Activated T-cell treated with anti-CD3 and anti-CD28 coated beads for 1 hour (primary cell): ENCODE data around the gene DHRS2.
"Not testable (repeated sequence)": the region's sequence is repeated elsewhere in the genome, so short reads cannot be mapped to it uniquely, and the experiment has no call there.

Experiments used
- DNase-seq: peaks from one replicate; pipeline ENCODE4 v3.0.0-alpha.2; 2020; ENCODE audit warnings: low read depth

Gene DHRS2

DNA sequence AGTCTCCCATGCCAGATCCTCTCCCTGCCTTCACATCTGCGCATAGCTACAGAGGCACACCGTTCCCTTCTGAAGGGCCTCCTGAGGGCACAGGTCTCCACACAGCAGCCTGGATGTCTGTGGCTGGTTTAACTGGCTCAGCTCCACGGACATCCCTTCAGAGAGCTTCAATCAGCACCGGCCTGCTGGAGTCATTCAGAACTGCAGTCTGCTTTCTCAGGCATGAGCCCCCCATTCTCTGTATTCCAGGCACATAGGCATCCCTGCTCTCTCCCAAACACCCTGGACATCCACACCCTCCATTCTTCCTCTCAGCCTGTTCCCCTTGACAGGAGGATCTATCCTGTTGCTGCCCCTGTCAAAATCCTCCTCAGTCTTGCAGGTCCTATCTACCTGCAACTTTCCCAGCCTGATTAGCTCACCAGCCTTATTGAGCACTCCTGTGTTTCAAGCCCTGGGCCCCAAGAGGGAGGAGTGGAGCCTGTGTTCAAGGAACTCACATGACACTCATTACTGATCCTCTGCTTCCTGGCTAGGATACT, 2.9 kb upstream of the DHRS2 start:
- DNase-seq: no peak

DNA sequence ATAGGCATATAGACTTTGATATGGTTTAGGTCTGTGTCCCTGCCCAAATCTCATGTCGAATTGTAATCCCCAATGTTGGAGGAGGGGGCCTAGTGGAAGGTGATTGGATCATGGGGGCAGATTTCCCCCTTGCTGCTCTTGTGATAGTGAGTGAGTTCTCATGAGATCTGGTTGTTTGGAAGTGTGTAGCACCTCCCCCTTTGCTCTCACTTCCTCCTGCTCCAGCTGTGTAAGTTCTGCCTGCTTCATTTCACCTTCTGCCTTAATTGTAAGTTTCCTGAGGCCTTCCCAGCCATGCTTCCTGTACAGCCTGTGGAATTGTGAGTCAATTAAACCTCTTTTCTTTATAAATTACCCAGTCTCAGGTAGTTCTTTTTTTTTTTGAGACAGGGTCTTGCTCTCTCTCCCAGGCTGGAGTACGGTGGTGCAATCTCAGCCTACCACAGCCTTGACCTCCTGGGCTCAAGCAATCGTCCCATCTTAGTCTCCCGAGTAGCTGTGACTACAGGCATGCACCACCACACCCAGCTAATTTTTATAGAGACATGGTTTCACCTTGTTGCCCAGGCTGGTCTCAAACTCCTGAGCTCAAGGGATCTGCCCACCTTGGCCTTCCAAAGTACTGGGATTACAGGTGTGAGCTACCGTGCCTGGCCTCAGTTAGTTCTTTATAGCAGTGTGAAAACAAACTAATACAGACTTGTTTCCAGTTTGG, 1.3 kb upstream of the DHRS2 start:
- not testable (repeated sequence) for DNase-seq

DNA sequence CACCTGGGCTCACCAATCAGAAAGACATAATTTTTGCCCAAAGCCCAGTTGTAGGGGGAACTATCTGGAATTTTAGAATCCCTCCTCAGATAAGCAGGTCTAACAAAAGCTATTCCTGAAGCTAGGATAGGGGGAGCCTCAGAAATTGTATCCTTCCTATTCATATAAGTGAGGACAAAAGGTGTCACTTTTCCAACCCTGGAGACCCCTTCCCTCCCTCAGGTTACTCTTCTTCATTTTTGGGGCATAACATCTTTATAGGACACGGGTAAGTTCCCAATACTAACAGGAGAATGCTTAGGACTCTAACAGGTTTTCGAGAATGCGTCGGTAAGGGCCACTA, 1.1 kb downstream of the DHRS2 start:
- not testable (repeated sequence) for DNase-seq

DNA sequence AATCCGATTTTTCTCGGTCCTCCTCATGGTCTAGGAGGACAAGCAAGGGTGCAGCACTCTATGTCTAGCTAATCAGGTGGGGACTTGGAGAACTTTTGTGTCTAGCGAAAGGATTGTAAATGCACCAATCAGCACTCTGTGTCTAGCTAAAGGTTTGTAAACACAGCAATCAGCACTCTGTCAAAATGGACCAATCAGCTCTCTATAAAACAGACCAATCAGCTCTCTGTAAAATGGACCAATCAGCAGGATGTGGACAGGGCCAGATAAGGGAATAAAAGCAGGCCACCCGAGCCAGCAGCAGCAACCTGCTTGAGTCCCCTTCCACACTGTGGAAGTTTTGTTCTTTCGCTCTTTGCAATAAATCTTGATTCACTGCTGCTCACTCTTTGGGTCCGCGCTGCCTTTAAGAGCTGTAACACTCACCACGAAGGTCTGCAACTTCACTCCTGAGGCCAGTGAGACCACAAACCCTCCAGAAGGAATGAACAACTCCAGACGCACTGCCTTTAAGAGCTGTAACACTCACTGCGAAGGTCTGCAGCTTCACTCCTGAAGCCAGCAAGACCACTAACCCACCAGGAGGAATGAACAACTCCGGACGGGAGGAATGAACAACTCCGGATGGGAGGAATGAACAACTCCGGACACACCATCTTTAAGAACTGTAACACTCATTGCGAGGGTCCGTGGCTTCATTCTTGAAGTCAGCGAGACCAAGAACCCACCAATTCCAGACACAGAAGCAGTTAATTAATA, 1.7 kb downstream of the DHRS2 start:
- DNase-seq: not testable (repeated sequence)

DNA sequence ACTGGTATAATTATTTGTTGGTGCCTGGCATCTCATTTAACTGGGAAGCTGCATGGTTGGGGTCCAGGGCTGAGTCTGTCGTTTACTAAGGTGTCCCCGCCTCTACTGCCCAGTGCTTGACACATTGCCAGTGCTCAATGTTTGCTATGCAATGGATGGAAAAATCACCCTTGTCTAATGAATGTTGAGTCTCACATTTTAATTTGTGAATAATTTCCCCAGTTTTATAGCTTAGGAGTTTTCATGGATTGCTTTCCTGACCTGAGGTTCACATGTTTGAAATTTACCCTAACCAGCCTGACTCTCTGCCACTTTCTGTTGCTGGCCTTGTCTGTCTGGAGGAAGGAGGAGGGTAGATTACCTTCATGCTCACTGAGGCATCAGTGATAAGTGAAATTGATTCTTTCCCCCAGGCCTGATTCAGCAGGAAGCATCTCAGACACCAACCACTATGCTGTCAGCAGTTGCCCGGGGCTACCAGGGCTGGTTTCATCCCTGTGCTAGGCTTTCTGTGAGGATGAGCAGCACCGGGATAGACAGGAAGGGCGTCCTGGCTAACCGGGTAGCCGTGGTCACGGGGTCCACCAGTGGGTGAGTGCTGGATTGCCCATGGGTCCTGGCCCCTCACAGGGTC, 2.4 kb downstream of the DHRS2 start:
- no peak for DNase-seq

DNA sequence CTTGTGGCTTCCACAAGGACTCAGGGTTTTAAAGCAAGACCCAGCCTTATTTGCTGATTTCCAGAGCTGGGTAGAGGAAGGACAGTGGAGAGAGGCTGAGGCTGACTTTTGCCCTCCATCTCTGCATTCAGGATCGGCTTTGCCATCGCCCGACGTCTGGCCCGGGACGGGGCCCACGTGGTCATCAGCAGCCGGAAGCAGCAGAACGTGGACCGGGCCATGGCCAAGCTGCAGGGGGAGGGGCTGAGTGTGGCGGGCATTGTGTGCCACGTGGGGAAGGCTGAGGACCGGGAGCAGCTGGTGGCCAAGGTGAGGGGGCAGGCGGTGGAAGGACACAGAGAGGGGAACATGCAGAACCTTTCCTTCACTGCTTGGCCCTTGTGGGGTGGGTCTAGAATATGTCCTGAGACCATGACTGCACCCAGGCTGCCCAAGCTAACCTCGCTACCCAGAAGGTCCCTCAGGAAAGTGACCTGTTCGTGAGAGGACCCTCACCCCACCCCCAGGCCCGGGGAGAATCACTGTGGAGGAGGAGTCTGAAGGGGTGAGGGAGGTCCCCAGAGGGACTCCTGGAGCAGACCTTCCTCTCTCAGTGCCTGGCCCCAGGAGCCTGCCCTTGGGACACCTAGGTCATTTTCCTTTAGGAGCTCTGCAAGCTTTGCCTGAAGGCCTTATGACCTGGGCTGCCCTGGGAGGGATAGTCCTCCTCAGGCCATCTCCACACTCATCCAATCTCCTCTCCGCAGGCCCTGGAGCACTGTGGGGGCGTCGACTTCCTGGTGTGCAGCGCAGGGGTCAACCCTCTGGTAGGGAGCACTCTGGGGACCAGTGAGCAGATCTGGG, 3.1 kb downstream of the DHRS2 start:
- no peak for DNase-seq

DNA sequence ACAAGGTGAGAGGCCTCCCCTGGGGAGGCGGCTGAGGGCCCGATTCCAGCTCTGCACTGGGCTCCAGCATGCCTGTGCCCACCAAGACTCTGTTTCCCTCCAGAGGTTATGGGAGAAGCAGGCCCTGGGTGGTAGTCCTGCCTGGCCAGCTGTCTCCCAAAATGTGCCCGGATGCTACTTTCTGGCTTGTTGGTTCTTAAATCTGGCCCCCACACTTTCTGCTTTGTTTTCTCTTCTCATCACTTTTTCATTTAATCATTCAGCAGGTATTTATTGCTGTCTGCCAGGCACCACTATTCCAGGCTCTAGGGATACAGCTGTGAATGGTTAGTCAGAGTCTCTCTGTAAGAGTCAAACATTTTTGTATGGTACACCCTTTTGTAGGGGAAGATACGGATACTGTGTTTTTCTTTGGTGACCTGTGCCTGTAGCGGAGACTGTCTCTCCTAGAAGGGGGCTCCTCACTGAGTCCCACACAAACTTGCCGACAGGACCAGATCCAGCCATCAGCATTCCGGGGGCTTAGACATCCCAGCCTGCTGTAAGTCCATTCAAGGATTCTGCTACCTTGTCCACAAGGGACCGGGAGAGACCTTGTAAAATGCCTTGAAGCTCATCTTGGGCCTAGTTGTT, 3.8 kb downstream of the DHRS2 start:
- no peak for DNase-seq

DNA sequence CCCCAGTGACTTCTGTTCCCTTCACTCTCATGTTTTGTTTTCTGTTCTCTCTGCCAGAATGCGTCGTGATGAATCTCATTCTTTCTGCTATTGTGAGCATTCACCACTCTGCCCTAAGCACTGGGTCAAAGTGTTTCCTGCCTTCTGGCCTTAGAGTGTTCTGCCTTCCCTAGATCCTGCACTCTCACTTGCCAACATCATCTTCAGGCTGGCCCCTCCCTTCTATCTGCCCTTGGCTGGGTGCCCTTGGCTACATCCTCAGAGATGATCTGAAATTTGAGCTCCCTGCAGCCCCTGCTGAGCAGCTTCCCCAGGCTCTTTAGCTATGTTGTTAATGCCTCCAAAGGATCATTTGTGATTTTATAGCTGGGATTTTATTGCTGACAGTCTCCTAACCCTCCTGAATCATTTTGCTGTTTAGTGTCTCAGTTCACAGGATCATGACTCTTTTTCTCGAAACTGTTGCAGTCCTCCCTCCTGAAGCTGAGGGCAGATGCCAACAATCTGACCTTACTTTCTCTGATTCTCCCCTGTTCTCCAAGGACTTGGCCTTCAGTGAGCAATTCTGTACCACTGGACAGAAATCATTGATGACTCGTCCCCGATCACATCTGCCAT, 4.5 kb downstream of the DHRS2 start:
- no peak for DNase-seq

DNA sequence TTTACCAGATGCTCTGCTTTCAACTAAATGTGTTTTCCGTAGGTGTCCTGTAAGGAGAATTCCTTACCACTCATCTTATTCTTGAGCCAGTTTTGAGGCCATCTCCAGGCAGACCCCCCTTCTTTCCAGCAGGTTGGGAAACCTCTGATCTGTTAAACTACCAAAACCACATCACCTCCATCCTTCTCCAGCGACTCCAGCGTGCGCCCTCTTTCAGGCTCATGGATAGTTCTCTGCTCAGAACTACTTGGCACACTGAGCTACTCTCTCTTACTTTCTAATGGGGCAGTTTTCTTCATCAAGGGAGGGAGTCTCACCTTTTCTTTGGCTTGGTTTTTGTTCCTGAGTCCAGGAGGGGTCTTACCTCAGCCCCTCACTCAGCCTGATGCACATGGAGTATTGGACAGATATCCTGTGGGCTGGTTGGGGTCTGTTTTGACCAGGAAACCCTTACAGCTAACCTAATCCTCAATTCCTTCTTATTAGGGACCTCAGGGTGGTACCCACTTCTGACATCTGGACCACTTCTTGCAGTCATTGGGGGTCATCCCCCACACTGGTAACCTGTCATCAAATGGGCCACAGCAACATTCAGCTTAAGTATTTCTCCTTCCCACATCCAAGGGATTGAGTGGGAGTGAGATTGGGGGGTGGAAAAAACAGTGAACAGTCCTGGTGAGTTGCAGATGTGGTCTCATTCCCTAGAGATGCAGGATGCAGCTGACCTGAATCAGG, 5.2 kb downstream of the DHRS2 start:
- no peak for DNase-seq

DNA sequence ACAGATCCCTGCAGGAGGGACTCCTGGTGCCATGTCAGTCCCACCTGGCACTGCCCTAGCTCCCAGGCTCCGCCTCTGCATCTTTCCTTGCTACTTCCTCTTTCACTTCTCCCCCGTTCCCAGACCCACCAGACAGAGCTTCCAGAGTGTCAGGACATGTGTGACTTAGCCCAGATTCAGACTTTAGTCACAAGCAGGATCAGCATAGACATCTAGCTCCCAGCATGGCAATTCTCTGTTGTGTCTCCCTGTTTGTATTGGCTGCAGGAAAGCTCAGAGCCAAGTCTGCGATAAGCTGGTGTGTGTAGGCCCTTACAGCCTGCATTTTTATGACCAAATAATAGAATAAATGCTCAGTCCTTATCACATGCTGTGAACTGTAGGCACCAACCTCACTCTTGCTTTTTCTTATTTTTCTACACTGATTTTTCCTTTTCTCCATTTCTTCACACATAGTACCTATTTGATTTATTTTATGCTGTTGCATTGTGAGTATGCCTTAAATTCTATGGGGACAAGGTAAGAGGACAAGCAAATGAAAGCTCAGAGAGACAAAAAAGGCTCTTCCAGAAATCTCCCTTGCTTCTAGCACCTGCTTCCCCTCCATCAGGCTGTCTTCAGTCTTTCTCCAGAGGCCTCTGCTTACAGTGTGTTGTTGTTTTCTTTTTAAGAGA, 5.9 kb downstream of the DHRS2 start:
- DNase-seq: no peak

DNA sequence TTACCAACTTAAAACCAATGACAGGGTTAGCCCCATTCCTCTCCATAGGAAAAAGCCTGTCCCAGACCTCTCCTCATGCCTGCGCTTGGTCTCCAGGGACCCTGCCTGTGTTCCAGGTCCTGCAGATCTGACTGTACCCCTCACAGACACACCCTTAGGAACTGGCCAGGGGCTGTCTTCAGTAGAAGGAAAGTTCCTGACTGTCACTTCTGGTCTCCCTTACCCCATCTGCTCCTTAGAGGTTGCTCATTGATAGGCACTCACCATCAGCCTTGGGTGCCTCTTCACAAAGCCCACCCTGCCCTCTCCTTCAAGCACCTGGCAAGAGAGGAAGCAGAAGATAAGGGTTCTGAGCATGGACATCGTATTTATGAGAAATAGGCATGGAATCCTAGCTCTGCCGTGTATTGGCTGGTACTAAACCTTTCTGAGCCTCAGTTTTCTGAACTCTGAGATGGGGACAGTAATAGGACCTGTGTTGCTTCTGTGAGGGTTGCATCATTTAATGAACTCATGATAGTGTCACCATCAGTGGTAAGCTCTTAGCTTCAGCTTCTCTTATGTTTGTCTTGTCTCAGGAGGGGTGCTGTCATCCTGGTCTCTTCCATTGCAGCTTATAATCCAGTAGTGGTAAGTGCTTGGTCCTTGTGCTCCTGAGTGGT, 7.5 kb downstream of the DHRS2 start:
- DNase-seq: no peak

DNA sequence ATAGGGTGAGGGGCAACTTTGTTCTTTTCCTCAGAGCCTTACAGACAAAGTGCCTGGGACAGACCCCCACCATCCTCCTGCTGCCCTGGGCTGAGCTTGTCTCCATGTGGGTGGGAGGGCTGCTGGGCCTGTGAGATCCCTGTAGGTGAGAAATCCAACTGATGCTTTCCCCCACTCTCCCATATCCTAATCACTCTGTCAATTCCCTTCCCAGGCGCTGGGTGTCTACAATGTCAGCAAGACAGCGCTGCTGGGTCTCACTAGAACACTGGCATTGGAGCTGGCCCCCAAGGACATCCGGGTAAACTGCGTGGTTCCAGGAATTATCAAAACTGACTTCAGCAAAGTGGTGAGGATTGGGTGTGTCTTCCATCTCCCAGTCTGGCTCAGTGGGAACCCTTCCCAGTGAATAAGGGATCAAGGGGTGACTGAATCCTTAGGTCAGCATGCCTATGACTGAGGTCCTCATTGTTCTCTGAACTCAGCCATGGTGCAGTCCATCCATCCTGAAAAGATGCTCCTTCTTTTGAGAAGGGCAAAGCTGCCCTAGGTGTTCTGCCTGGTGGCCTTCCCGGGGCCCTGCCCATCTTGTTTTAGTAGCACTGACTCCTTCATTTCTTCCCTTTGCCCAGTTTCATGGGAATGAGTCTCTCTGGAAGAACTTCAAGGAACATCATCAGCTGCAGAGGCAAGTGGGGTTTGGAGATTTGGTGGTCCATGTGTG, 8.2 kb downstream of the DHRS2 start:
- no peak for DNase-seq

DNA sequence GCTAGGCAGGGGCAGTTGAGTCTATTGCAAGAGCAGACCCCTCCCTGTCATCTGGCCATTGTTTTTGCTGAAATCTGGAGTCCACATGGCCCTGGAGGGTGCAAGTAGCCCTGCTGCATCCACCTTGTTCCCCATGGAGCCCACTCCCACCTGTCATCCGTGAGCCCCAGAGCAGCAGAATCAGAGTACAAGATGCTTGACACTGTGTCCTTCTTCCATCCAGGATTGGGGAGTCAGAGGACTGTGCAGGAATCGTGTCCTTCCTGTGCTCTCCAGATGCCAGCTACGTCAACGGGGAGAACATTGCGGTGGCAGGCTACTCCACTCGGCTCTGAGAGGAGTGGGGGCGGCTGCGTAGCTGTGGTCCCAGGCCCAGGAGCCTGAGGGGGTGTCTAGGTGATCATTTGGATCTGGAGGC, 8.8 kb downstream of the DHRS2 start:
- DNase-seq: no peak

DNA sequence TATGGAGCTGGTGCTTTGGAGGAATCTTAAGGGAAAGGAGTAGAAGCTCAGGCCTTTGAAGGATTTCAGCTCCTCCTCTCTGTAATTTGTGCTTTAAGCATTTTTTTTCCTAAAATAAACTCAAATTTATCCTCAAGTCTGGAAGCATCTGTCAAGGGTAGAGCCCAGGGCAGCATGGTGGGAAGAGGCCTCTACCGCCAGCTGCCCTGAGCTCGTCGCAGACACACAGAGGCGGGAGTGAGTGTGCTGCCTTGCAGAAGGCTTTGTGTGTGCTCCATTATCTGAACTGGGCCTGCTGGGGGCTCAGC, 9.3 kb downstream of the DHRS2 start:
- no peak for DNase-seq

DNA sequence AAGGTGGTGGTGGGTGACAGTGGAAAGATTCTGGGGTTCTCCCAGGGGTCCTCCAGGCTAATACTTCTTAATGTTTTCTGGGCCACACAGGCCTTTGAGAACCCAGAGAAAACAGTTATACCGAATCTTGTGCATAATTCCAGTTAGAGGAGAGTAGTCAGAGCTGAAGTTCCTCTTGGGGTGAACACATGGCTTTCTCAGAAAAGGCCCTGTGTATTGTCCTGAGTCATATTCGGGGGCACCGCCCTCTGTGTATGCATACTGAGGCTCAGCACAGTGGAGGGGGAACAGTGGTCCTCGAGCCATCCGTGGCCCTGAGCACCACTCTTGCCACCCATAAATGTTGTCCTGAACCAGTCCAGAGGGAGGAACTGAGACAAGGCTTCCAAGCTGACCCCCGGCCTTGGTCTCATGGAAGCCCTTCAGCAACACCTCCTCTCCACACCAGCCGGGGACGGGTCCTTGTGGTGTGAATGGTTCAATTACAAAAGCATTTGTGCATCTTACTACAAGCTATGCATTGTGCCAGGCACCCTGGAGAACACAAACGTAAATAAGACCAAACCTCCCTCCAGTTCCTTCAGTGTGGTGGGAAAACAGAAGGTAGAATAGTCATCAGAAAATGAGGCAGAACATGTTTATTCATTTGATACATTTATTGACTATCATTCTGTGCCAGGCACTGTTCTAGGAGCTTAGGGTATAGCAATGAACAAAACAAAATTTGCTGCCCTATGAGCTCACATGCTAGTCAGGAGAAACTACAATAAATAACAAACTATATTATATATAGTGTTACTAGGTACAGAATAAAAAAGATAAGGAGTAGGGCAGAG, 9.9 kb downstream of the DHRS2 start:
- no peak for DNase-seq

DNA sequence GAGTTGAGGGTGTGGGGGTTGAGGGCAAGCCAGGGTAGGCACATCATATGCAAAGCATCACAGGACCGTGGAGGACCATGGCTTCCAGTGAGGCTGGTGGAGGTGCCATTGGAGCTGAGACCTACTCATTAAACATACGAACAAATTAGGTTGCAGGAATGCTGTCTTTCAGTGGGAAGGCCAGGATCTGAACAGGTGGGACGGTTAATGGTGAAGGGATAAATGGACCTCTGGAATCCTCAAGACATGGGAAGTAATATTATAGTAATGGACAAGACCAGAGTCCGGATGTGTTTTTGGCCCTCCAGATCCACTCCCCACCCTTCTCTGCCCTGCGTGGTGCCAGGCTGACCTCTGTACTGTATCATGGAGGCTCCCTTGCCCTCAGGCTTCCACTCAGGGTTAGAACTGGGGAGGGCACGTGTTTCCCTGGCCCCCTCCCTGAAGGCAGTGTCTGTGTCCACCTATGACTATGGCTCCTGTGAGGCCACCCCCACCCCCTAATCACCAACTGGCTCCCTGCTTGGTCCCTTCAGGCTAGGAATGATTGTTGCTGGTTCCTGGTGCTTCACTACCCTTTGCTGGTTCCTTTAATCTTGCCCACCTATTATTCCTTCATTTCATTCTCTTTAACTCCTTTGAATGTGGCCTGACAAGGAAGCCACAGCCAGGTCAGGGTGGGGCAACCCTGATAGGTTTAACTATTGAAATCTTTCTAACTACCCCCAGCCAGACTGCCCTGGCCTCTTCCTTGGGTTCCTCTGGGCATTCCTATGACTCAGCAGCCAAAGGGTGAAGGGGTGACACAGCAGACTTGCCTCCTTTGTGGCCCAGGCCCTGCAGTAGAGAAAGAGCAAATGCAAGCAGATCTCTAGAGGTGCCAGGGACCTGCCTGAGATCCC, 10.7 kb downstream of the DHRS2 start:
- DNase-seq: no peak

DNA sequence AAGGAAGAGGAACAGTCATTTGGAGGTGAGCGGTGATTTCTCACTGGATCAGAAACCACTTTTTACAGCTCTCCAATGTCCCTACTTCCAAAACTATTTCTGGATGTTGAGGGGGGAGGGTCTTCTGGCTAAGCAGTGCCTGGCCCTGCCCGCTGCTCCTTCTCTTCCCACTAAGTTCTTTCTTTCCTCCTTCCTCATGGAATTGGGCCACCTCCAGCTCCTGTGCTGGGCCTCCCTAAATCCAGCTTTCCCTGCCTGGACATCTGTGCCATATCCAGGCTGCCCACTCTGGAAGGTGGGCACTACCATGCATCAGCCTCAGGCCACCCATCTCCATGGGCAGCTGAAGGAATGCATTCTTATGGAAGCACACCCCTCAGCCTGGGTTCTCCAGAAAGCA, 11.5 kb downstream of the DHRS2 start:
- DNase-seq: no peak
